NCI-H2081 treated with DMSO at 0.1 percent for 48 hours (cell line): ENCODE measurements around the gene TRIM24.
"Not testable (repeated sequence)": the region's sequence is repeated elsewhere in the genome, so short reads cannot be mapped to it uniquely, and the experiment has no call there.

Source experiments
- DNase-seq: peaks from one replicate; lab custom pipeline; 2025; lab: John Stamatoyannopoulos, UW

The TRIM24 gene

GRCh38 chr7:138495485-138495884, 35.4 kb downstream of the TRIM24 start:
- DNase-seq, result no peak

DNA sequence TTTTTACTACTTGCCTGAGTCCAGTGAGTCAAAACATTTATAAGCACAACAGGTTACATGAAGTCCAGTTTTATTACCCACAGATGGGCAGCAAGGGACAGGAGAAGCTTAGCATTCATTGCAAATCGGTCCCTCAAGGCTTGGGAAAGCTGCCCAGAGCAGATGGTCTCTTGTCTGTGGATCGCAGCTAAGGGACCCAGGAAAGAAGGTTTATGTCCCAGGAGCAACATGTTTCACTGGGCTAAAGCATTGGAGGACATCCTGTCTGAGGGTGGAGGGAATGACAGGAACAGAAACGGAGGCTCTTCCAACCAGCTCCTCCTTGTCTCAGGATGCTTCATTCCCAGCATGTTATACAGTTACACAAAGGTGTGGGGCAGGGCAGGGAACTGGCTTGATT, 39.3 kb downstream of the TRIM24 start:
- DNase-seq, result no peak

DNA sequence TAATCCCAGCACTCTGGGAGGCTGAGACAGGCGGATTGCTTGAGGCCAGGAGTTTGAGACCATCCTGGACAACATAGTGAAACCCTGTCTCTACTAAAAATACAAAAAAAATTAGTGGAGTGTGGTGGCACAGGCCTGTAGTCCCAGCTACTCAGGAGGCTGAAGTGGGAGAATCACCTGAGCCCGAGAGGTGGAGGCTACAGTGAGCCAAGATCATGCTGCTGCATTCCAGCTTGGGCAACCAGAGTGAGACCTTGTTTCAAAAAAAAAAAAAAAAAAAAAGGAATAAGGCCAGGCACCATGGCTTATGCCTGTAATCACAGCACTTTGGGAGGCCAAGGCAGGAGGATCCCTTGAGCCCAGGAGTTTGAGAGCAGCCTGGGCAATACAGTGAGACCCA, 40.2 kb downstream of the TRIM24 start:
- DNase-seq, result not testable (repeated sequence)

- no peak for DNase-seq
Observed at GRCh38 chr7:138500892-138501291, 40.8 kb downstream of the TRIM24 start.

- no peak for DNase-seq
Observed at GRCh38 chr7:138502023-138502767, 42.1 kb downstream of the TRIM24 start.

DNA sequence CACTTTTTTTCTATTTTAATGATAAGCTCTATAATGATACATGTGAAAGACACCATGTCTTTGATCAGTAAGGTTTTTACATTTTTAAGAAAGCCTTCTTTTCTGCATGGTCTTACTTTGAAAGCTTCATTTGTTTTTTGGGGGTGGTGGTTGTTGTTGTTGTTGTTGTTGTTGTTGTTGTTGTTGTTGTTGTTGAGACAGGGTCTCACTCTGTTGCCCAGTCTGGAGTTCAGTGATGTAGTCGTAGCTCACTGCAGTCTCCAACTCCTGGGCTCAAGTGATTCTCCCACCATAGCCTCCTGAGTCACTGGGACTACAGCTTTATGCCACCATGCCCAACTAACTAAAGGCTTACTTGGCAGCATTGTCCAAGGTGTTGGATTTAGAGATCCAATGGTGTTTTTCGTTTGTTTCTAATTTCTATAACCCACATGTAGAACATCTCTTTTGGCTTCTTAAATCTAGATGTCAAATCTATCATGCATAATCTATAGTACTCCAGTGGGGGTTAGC, 45.4 kb downstream of the TRIM24 start:
- no peak for DNase-seq

GRCh38 chr7:138506764-138507163, 46.7 kb downstream of the TRIM24 start:
- no peak for DNase-seq

GRCh38 chr7:138510003-138510402, 49.9 kb downstream of the TRIM24 start:
- no peak for DNase-seq

- DNase-seq, result no peak
Observed at GRCh38 chr7:138512092-138512858, 52.2 kb downstream of the TRIM24 start.

DNA sequence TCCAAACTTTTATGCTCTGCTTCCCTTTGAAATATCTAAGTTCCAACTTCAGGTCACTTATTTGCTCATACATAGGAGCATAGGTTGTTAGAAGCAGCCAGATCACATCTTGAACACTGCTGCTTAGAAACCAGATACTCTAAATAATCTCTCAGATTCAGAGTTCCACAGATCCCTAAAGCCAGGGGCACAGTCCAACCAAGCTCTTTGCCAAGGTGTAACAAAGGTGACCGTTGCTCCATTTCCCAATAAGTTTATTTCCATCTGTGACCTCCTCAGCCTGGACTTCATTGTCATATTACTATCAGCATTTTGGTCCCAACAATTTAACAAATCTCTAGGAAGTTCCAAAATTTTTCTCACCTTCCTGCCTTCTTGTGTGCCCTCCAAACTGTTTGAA, 52.8 kb downstream of the TRIM24 start:
- no peak for DNase-seq

DNA sequence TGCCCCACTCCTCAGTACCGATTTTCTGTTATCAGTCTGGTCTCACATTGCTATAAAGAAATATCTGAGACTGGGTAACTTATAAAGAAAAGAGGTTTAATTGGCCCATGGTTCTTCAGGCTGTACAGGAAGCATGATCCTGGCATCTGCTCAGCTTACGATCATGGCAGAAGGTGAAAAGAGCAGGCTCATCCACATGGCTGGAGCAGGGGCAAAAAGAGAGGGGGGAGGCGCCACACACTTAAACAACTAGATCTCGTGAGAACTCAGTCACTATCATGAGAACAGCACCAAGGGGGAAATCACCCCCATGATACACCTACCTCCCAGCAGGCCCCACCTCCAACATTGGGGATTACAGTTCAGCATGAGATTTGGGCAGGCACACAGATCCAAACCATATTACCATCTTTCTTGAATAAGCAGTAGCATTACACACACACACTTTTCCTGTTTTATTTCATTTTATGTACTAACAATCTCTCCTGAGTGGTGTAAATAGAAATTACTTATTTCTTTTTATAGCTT, 53.3 kb downstream of the TRIM24 start:
- no peak for DNase-seq

DNA sequence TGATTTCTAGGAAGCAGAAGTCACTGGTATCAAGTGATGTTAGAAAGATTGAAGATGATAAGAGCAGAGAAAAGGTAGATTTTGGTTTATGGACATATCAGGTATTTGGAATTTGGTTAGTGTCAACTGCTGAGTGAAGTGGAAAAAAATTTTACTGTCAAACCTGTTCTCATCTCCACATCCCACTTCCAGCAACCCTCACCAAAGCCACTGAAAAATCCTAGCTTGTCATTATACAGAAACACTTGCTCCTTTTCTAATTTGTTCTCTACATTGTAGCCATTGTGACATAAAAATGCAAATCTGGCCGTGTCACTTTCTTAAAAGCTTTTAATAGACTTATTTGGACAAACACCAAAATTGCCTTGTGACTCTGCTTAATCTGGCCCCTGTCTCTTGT, 54.0 kb downstream of the TRIM24 start:
- no peak for DNase-seq

GRCh38 chr7:138515001-138515528, 55.0 kb downstream of the TRIM24 start:
- no peak for DNase-seq

DNA sequence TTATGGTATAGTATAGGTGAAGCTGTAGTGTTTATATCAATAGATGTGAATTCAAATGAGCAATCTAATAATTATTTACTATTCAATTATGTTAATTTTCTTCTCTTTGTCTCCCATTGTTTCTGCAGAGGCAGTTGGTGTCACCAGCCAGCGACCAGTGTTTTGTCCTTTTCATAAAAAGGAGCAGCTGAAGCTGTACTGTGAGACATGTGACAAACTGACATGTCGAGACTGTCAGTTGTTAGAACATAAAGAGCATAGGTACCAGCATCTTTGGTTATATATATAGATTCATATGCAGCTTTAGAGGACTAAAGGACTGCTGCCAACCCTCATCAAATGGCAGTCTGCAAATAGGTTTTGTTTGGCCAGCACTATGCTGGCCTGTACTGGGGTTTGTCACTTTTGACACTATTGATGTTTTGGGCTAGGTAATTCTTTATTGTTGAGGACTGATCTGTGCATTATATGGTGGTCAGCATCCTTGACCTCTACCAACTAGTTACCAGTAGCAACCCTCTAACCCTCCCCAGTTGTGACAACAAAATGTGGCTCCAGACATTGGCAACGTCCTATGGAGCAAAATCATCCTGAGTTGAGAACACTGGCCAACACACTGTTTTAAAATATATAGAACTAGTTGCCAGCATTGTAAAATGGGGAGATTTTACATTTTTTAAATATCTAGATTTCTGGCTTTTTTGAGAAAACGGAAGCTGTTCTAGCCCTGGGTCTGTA, 59.2 kb downstream of the TRIM24 start:
- DNase-seq, result no peak

- DNase-seq, result no peak
Observed at GRCh38 chr7:138520742-138521141, 60.7 kb downstream of the TRIM24 start.

GRCh38 chr7:138521837-138522461, 61.9 kb downstream of the TRIM24 start:
- DNase-seq, result no peak

- DNase-seq, result no peak
Observed at GRCh38 chr7:138524259-138524658, 64.2 kb downstream of the TRIM24 start.

DNA sequence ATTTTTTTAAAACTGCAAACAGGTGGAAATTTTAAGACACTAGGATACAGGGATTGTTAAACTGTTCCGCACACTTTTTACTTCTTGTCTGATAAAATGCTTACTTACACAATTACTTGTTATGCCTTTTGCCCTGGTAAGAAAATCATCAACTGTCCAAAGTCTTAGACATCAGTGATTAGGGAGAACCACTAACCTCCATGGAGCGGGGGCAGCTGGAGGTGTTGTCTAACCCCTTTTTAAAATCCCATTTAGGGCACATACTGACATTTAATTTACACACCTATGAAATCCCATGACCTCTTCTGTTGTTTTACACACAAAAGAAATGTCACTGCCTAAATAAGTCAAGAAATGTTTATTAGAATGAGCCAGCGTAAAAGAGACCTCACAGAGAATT, 65.7 kb downstream of the TRIM24 start:
- DNase-seq, result no peak

DNA sequence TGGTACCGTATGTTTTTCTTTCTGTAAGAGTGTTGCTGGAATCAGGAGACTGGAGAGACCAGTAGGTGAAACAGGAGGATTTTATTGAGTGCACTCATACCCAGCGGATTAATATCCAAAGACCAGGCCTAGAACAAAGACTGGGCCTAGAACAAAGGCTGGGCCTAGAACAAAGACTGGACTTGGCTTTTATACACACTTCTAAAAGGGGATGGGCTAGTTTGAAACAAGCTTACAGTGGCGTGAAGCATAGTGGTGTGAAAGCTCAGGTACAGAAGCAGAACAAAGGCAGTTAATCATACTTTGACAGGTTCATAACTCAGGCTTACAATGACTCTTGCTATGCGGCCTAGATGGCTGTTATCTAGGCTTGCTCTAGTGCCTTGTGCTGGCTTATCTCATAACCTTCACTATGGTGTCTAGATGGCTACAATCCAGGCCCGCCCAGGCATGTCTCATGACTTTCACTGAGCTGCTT, 67.7 kb downstream of the TRIM24 start:
- DNase-seq, result no peak

- not testable (repeated sequence) for DNase-seq
Observed at GRCh38 chr7:138536833-138537232, 76.8 kb downstream of the TRIM24 start.

DNA sequence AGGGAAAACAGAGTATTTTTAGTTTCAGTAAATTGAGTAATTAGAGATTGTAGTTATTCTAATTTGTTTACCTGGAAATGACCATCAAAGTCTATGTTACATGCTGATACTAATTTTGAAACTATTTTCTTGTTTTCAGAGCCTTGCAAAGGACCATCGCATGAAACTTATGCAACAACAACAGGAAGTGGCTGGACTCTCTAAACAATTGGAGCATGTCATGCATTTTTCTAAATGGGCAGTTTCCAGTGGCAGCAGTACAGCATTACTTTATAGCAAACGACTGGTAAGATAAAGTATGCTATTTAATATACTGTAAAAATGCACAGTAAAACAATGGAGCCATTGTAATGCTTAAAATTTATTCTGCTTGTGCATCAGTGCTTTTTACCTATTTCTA, 78.5 kb downstream of the TRIM24 start:
- DNase-seq, result no peak
